SKM-1 (cell line): ENCODE measurements around the gene LRRC59.
"Not testable (repeated sequence)": the region's sequence is repeated elsewhere in the genome, so short reads cannot be mapped to it uniquely, and the experiment has no call there.

Source experiments
- DNase-seq: peaks from one replicate; lab custom pipeline; 2025; ENCODE audit not compliant: unreplicated experiment; lab: John Stamatoyannopoulos, UW

Gene LRRC59

DNA sequence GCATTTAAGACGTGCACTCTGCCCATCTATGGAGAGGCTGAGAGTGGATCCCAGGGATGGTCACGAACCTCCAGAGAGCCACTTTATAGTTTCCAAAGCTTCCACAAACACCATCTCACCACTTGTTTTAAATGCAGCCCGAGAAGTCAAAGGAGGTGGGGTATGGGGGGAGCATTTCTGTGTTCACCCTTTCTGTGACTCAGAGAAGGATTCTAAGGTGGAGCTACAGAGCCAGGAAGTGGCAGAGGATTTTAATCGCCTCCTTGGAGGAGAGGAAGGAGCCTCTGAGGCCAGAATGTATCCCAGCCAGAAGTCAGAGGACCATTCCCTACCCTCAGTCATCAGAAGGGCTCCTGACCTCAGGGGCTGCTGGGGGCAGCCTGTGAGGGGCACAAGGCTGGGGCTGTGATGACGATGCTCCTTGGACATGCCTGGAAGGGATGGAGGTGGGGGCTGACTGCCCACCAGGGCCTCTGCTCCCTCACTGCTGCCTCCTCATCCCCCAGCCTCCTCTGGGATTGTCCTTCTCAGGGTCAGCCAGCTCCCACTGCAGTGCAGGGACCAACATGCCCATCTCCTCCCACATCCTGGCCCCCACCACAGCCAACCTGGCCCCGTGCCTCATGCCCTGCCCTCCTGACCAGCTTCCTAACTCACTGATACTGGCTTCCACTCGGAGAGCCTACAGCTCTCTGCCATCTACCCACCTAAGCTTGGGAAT lies 48.6 kb downstream of the LRRC59 start:
- DNase-seq, result no peak

DNA sequence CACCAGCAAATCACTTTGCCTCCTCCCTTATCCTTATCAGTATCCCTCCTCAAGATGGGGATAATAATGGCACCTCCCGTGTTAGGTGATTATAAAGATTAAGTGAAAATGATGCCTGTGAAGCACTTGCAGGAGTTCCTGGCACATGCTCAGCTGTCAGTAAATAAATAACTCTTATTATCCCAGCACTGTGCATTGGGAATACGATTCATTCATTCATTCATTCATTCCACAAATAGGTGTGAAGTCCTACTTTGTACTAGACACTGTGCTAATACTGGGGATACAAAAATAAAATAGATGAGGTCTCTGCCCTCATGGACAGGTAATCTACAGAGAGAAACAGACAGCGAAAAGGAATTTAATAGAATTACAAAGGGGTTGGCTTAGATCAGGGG lies 49.4 kb downstream of the LRRC59 start:
- DNase-seq, result no peak

DNA sequence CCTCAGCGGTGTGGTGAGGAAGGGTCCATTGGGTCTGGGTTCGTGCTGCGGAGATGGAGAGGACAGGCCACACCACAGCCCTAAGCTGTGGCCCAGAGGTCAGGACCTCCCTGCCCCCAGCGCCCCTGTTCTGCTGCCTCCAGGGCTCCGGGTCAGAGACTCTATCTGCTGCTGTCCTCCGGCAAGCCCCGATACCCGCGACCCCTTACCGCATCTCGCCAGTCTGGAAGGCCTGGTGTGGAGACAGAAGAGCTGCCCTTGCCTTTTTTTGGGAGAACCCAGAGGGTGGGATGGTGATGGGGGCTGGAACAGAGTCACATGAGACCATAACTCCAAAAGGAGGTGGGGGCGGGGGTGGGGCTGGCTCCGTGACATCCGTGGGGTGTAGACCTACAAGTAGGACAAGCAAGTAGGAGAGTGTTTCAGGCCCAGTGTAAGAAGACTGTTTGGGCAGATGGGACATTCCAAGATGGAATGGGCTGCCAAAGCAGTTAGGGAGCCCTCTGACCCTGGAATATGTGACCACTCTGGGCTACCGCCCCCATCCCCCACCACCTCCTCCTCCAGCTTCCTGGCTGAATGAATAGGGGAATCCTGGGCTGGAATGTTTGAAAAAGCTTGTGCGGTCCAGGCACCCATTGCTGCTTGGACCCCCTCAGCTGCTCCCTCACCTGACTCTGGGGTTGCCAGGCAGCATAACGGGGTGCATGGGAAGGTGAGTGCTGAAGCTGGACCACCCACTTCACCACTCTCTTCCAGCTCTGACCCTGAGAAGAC lies 50.0 kb downstream of the LRRC59 start:
- DNase-seq, result no peak

DNA sequence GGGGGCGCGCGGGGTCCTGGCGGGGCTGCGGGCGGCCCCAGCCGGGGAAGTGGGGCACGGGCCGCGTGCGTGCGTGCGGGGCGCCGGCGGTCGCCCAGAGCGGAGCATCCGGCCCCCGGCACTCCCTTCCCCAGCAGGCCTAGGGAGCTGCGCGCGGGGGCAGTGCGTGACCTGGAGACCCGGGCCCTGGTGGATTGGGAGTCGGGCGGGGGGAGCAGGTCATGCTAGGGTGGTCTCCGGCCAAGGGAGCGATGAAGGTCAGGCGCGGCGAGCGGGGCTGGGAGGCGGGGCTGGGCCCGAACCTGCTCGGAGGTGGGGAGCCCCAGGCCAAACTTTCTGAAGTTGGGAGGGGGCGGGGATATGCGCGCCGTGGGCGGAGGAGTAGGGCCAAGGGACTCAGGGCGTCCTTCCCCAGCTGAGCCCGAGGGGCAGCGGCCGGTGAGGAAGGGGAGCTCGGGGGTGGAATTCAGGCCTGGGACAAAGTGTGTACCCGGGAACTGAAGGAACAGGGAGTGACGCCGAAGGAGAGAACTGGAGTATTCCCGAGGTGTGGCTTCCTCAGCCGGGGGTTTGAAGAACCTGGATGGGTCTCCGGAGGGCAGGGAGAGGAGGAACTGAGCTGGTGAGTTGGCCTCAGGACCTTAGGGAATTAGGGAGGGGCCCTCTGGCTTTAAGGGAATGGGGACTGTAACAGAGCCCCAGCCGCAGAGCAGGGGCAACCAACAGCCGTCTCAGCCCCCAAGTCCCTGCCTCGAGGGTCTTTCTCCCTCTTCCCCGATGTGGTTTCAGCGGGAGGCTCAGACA lies 50.8 kb downstream of the LRRC59 start:
- DNase-seq, result no peak

DNA sequence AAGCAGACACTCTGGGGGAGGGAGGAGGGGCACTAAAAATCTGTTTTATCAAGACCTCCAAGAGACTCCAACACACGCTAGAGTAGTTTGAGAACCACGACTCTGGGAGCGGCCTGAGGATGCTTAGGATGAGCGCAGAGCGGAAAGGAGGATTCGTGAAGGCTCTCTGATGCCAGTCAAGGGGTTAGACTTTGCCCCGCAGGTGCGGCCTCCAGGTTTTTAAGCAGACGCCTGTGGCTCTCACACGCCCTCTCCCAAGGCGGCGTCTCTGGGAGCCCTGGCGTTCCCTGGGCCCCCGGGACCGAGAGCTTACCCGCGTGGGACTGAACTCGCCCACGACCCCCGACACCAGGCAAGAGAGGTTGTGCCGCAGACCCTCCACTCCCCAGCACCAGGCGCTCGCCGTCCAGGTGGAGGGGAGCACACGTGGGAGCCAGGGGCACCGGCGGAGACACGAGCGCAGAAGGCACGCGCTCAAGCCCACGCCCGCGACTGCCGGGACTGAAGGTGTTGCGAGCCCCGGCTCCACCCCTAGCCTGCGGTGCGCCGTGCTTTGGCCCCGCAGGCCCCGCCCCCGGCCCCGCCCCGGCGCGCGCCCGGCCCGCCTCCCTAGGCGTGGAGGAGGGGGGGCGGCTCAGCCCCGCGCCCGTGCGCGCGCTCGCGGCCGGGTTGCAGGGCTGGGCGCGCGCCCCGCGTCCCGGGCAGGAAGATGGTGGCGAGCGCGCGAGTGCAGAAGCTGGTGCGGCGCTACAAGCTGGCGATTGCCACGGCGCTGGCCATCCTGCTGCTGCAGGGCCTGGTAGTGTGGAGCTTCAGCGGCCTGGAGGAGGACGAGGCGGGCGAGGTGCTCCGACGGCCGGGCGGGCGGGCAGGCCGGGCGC lies 51.7 kb downstream of the LRRC59 start, which contains the start of gene XYLT2:
TSS of gene XYLT2 (plus strand) at position 695 of the 881 bp plus-strand sequence. CDS start at position 710, 15 bp downstream.
- DNase-seq, result peak; percentile 70

DNA sequence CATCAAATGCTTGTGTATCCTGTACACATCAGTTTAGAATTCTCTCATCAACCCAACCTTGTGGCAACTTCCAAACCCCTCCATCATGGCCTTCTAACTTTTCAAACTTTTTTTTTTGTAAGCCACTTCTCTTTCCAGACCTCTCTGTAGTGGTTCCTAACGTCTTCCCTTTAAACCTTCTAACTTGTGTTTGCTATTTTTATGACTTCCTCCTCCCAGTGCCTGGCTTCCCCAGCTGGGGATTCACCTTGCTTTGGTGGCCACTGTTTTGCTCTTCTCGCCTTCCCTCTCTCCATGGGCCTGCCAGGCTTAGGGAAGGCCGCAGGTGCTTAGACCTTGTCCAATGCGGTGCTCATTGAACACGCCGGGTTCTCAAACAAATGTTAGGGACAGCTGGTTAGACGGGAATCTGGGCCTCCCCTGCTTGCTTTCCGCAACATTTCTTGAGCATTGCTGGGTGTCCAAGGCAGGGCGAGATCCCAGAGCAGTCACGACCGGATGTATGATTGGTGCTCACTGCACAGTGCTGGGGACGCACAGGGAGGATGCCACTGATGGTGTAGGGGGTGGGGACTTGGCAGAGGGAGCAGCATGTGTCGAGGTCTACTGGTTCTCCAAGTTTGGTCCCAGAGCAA lies 52.5 kb downstream of the LRRC59 start:
- no peak for DNase-seq

DNA sequence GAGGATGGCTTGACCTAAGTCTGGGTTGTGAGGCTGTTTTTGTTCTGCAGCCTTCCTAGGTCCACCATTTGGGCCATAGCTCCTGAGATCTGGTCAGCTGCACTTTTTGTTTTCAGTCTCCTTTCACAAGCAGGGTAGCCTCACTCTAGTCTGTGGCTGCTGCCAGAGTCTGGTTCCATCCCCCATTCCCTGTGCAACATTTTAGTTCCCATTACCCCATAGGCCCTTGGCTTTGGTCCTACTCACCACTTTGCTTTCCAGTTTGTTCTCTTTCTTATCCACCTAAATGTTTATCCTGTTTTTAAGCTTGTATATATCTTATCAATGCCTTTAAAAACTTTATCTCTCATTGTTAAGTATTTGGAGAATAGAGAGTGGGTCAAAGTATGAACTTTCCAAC lies 57.9 kb downstream of the LRRC59 start:
- DNase-seq, result no peak

DNA sequence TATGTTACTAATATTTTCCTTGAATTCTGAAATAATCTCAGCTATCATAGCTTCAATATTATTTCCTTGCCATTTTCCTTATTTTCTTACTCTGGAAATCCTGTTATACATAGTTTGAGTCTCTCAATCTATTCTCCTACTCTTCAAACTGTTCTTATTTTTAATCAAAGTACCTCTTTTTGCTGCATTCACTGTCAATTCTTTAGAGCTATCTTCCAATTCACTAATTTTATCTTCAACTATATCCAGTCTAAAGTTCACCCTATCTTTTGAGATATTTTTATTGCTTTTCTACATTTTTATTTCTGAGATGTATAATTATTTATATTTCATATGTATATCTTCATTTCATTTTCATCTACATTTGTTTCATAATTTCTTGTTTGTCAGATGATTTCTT lies 58.7 kb downstream of the LRRC59 start:
- no peak for DNase-seq

DNA sequence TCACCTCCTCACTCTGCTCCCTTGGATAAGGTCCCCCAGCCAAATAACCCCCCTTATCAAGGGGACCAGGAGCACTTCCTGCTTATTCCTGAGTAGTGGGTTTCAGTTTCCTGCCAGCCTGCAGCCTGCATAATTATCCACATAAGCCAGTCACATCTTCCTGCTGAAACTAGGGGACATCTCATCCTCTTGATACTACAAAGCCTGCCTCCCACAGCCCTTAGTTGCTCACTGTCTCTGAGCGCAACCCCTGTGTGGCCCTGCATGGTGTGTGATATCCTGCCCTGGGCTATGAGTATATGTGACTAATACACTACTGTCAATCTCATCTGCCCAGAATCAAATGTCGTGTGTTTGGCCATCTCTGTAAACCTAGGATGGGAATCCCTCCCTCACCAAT lies 59.4 kb downstream of the LRRC59 start:
- DNase-seq, result no peak

DNA sequence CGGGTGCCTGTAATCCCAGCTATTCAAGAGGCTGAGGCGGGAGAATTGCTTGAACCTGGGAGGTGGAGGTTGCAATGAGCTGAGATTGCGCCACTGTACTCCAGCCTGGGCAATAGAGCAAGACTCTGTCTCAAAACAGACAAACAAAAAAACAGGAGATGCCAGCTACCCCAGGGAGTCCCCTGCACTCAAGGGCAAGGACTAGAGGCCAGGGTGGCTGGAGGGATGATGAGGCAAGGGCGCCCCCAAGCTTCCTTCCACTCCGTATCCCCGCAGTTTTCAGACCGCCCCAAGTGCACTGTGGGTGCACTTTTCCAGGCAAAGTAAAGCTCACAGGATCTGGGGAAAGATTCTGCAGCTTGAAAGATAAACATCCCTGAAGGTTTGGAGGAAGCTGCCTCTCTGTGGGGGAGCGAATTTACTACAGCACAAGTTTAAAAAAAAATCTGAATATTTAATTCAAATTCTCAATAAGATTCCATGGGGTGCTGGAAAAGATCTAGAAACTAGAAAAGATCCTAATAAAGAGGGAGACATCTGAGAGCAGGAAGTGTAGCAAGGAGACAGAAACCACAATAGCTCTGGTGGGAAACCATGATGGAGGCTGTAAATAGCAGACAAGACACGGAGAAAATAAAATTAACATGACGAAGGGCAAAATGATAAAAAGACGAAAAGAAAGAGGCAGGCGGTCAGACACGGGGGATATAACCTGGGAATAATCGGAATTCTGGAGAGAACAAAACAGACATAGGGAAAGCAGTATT lies 63.8 kb downstream of the LRRC59 start:
- not testable (repeated sequence) for DNase-seq

DNA sequence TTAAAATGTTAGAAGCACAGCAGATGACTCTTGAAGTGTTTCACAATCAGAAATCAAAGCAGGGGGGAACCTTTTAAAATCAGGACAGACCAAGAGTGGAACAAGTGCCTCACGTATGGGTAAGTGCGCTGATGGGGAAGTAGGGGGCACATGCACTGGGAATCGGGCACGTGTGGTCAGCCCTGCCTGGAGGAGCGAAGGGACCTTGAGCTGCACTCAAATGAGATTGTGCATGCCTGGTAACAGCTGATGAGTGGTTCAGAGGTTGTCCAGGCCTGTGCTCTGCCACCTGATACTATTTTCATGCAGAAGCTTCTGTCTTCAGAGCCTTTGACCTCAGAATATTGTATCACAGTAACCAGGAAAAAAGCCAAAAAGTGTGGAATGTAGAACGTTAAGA lies 65.1 kb downstream of the LRRC59 start:
- no peak for DNase-seq
